HepG2 (cell line): Measurements from ENCODE around the gene MED12. TPM values are rescaled to one million over a fixed set of nuclear protein-coding genes. Genes with fewer than 3 reads are reported as not detected.

Experiments used
- ATAC-seq: fragments of 200-7000 bp; cut with Tn5 transposase; 3 replicates; pipeline ENCODE4 v1.9.1; 2020; ENCODE audit warnings: mild to moderate bottlenecking, moderate library complexity
- BruUV-seq: library from RNA; stranded (reverse); fragments of 400-500 nt; replicated peaks from 2 replicates; lab custom pipeline; 2021; lab: Mats Ljungman, UMichigan
- CTCF ChIA-PET: fragments of 300-600 bp; formaldehyde crosslinking; extraction: SDS; loops from one replicate; lab custom pipeline; 2021; ENCODE audit warnings: low total read pairs, inconsistent platforms, low intra/inter-chr PET ratio; lab: Yijun Ruan, JAX
- POLR2A ChIA-PET: fragments of 350-600 bp; sonication (Branson Sonifier 250); formaldehyde crosslinking; loops from one replicate; lab custom pipeline; 2020; ENCODE audit warnings: antibody characterized with exemption, inconsistent platforms; lab: Yijun Ruan, JAX
- DNase-seq: peaks from one replicate; pipeline ENCODE4 v3.0.0-alpha.2; 2015; ENCODE audit warnings: low spot score
- FAIRE-seq: peaks from 3 replicates; lab custom pipeline; 2011; peaks lifted over from hg19 to GRCh38; lab: Jason Lieb, UNC
- H2AFZ ChIP-seq: one replicate; pipeline ENCODE4 v1.6.1; 2011; ENCODE audit warnings: low read length, inconsistent platforms
- H3K27ac ChIP-seq: fragments of 300-600 bp; 3 replicates; pipeline ENCODE4 v1.8.0; 2011; ENCODE audit warnings: mixed run types, mild to moderate bottlenecking, mixed read lengths, low read length, inconsistent platforms; ENCODE audit not compliant: insufficient read depth; ENCODE audit errors: extremely low read length
- H3K27me3 ChIP-seq, 2 experiments: fragments of 200-600 bp in 1 of 2; 2 replicates in 1 of 2; 3 replicates in 1 of 2; pipeline versions ENCODE4 v1.6.0 to v1.8.0; 2011; ENCODE audit warnings: low read length in 2 of 2, mild to moderate bottlenecking in 2 of 2, moderate library complexity in 2 of 2, inconsistent platforms in 1 of 2; ENCODE audit not compliant: insufficient read depth in 2 of 2, control insufficient read depth in 1 of 2
- H3K36me3 ChIP-seq, 2 experiments: fragments of 200-600 bp in 1 of 2; replicated peaks in 1 of 2; 2 replicates in 1 of 2; 3 replicates in 1 of 2; pipeline versions ENCODE4 v1.5.1 to v1.8.0; 2011; ENCODE audit warnings: low read length in 2 of 2, inconsistent platforms in 1 of 2; ENCODE audit not compliant: insufficient read depth in 2 of 2, control insufficient read depth in 1 of 2
- H3K4me1 ChIP-seq: 2 replicates; pipeline ENCODE4 v1.5.1; 2012; ENCODE audit warnings: low read length, inconsistent platforms; ENCODE audit not compliant: insufficient read depth
- H3K4me2 ChIP-seq: 2 replicates; pipeline ENCODE4 v1.6.0; 2011; ENCODE audit warnings: low read depth, low read length, inconsistent platforms
- H3K4me3 ChIP-seq, 3 experiments: fragments of 200-600 bp in 1 of 3; sonication (generic), shearing (Covaris generic) in 1 of 3; replicated peaks in 1 of 3; 2 replicates each; pipeline ENCODE4 v1.5.1; 2011 to 2016; ENCODE audit warnings: low read length in 3 of 3, inconsistent platforms in 2 of 3, low read depth in 2 of 3, mild to moderate bottlenecking in 2 of 3, control low read depth in 1 of 3, mixed read lengths in 1 of 3; ENCODE audit not compliant: insufficient read depth in 1 of 3
- H3K79me2 ChIP-seq: one replicate; pipeline ENCODE4 v1.6.1; 2011; ENCODE audit warnings: low read length, inconsistent platforms; ENCODE audit not compliant: insufficient read depth
- H3K9ac ChIP-seq: 2 replicates; pipeline ENCODE4 v1.6.0; 2011; ENCODE audit warnings: mild to moderate bottlenecking, low read depth, low read length, inconsistent platforms; ENCODE audit not compliant: insufficient read depth
- H3K9me3 ChIP-seq: 2 replicates; pipeline ENCODE4 v1.5.1; 2012; ENCODE audit warnings: mild to moderate bottlenecking, low read length
- H4K20me1 ChIP-seq: 2 replicates; pipeline ENCODE4 v1.6.0; 2011; ENCODE audit warnings: inconsistent platforms, mild to moderate bottlenecking, low read length, moderate library complexity; ENCODE audit not compliant: insufficient read depth
- BRD4 ChIP-seq: sonication (generic); formaldehyde crosslinking; IDR thresholded peaks from 2 replicates; pipeline ENCODE4 v1.4.0; 2020; ENCODE audit warnings: missing genetic modification reagents
- NFKB2 ChIP-seq: sonication (generic); formaldehyde crosslinking; IDR thresholded peaks from 2 replicates; pipeline ENCODE4 v1.4.0; 2020; ENCODE audit warnings: missing genetic modification reagents, borderline replicate concordance
- PAXIP1 ChIP-seq: sonication (generic); formaldehyde crosslinking; conservative IDR thresholded peaks from 2 replicates; pipeline ENCODE4 v1.4.0; 2020; ENCODE audit warnings: mild to moderate bottlenecking, missing genetic modification reagents, moderate library complexity
- ZNF558 ChIP-seq: sonication (generic); formaldehyde crosslinking; IDR thresholded peaks from 2 replicates; pipeline ENCODE4 v1.9.0; 2022; ENCODE audit warnings: mild to moderate bottlenecking, missing genetic modification reagents, borderline replicate concordance
- WGBS: methylation state at CpG from one replicate; pipeline ENCODE4 v1.1.6; 2017; ENCODE audit warnings: low lambda C conversion rate; 5-methylcytosine and 5-hydroxymethylcytosine counted together
- in situ Hi-C: cut with HindIII; loops from 2 replicates; pipeline ENCODE4 v1.10.0; 2017; ENCODE audit warnings: low pct_unique_long_range_greater_than_20kb; ENCODE audit not compliant: extremely low pct_ligation_motif_present
- intact Hi-C: fragments of 100-400 bp; cut with micrococcal nuclease; formaldehyde crosslinking; loops from one replicate; pipeline ENCODE4 v1.10.0; 2022; ENCODE audit not compliant: unreplicated experiment
- polyA plus RNA-seq, 8 experiments: library from polyadenylated mRNA; depleted of rRNA in 3 of 8; stranded (reverse) in 7 of 8; unstranded in 1 of 8; fragments of >200 nt; fragmentation: Illumina TruSeq in 4 of 8; extraction: Trizol in 4 of 8; gene quantifications; 2 replicates each; pipeline versions ENCODE4 v1.2.1 to v1.2.3, GENCODE V29; 2011 to 2016; ENCODE audit warnings: low read depth in 4 of 8, missing spikeins in 1 of 8, mixed read lengths in 1 of 8; ENCODE audit not compliant: insufficient read depth in 1 of 8
- total RNA-seq, 5 experiments: library from RNA; depleted of rRNA; stranded (reverse); fragments of >200 nt; fragmentation: Illumina TruSeq; extraction: Trizol; gene quantifications; 2 replicates each; pipeline ENCODE4 v1.2.3, GENCODE V29; 2016; ENCODE audit warnings: low read depth in 1 of 5
- TF ChIP-seq, protein P1 (sequence below): sonication (generic); formaldehyde crosslinking; IDR thresholded peaks from 2 replicates; pipeline ENCODE4 v1.5.0; 2020; ENCODE audit warnings: missing genetic modification reagents, mild to moderate bottlenecking, borderline replicate concordance
- TF ChIP-seq, protein P2 (sequence below): IDR thresholded peaks from 2 replicates; pipeline ENCODE4 v1.6.1; 2016; ENCODE audit warnings: control low read depth

MED12 gene
- total and polyA plus RNA-seq, 2 of the 13 experiments (the other 11 are each of a cell fraction or from before 2014, with no cell fraction given): 9.4 to 15.0 TPM

- POLR2A ChIA-PET: no interaction called here
- DNase-seq (no peak), ATAC-seq (no peak), FAIRE-seq (no peak)
- H2AFZ ChIP-seq: no peak overlapping the region
- no peaks in the 10 kb centered on the region for H3K9me3 ChIP-seq
- no peaks in the 10 kb centered on the region for H3K79me2 ChIP-seq
- WGBS: 65% methylated on average over 4 of the region's 5 CpGs
- in situ Hi-C loops (loop anchor here (10.0 kb wide), 1 partner anchor 176 kb away; no protein-coding TSS in a partner anchor), intact Hi-C loops (no loop called here)
- TF ChIP-seq, protein P1, sequence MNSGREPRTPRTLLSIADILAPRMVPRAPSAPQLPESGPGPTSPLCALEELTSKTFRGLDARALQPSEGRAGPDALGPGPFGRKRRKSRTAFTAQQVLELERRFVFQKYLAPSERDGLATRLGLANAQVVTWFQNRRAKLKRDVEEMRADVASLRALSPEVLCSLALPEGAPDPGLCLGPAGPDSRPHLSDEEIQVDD (CRISPR knock-in tag): no peak
- TF ChIP-seq NFKB2 (CRISPR knock-in tag): no peak
- TF ChIP-seq, protein P2, sequence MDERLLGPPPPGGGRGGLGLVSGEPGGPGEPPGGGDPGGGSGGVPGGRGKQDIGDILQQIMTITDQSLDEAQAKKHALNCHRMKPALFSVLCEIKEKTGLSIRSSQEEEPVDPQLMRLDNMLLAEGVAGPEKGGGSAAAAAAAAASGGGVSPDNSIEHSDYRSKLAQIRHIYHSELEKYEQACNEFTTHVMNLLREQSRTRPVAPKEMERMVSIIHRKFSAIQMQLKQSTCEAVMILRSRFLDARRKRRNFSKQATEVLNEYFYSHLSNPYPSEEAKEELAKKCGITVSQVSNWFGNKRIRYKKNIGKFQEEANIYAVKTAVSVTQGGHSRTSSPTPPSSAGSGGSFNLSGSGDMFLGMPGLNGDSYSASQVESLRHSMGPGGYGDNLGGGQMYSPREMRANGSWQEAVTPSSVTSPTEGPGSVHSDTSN (CRISPR knock-in tag): no peak
- TF ChIP-seq ZNF558: no peak
- no peak for TF ChIP-seq BRD4 (CRISPR knock-in tag)
- no peak for TF ChIP-seq PAXIP1 (CRISPR knock-in tag)
- H3K4me3 ChIP-seq: no peak overlapping the region
- BruUV-seq: no TSS peak
- no peaks in the 10 kb centered on the region for H3K27me3 ChIP-seq
- H3K36me3 ChIP-seq: no peaks in the 10 kb centered on the region
- H4K20me1 ChIP-seq: no peaks in the 10 kb centered on the region
- H3K4me2 ChIP-seq: no peak overlapping the region
- no peak overlapping the region for H3K27ac ChIP-seq
- peaks cover 32% of the 10 kb centered on the region; the same call in 1 of the 2 replicates for H3K4me1 ChIP-seq
- no peak overlapping the region for H3K9ac ChIP-seq
- CTCF ChIA-PET: no interaction called here
These were observed 52.3 kb downstream of the MED12 start for GRCh38 chrX:71170660-71171059.
